CD14-positive monocyte (primary cell): ENCODE data around the gene SPNS1. TPM values are rescaled to one million over a fixed set of nuclear protein-coding genes. Genes with fewer than 3 reads are reported as not detected.
A peak's percentile ranks its signal among the peaks of the same experiment; 100 is the strongest.

Source experiments
- DNase-seq, 3 donors: peaks; one replicate each; pipeline ENCODE4 v3.0.0-alpha.2; 2011 to 2022
- H2AFZ ChIP-seq: 2 replicates; pipeline ENCODE4 v1.6.0; 2012; ENCODE audit warnings: mild to moderate bottlenecking, low read depth, low read length, inconsistent platforms; ENCODE audit not compliant: insufficient read depth, poor library complexity, severe bottlenecking
- H3K27ac ChIP-seq, 2 donors: 1 replicate in 1 of 2; 2 replicates in 1 of 2; pipeline ENCODE4 v1.5.1; 2012 to 2013; ENCODE audit warnings: low read length in 2 of 2, control low read depth in 1 of 2, inconsistent platforms in 1 of 2, low read depth in 1 of 2, mild to moderate bottlenecking in 1 of 2
- H3K27me3 ChIP-seq, 2 donors: one replicate each; pipeline versions ENCODE4 v1.6.0 to v1.6.1; 2011 to 2013; ENCODE audit warnings: low read length in 2 of 2; ENCODE audit not compliant: control insufficient read depth in 2 of 2, insufficient read depth in 2 of 2
- H3K36me3 ChIP-seq, 2 donors: replicated peaks in 1 of 2; 1 replicate in 1 of 2; 2 replicates in 1 of 2; pipeline versions ENCODE4 v1.5.1 to v1.6.1; 2012 to 2013; ENCODE audit warnings: low read length in 2 of 2, control low read depth in 1 of 2, inconsistent platforms in 1 of 2, mild to moderate bottlenecking in 1 of 2; ENCODE audit not compliant: insufficient read depth in 2 of 2, control insufficient read depth in 1 of 2
- H3K4me1 ChIP-seq, 2 donors: 1 replicate in 1 of 2; 2 replicates in 1 of 2; pipeline versions ENCODE4 v1.5.1 to v1.6.1; 2012 to 2013; ENCODE audit warnings: low read length in 2 of 2, control low read depth in 1 of 2, inconsistent platforms in 1 of 2, mild to moderate bottlenecking in 1 of 2, moderate library complexity in 1 of 2; ENCODE audit not compliant: insufficient read depth in 2 of 2, control insufficient read depth in 1 of 2
- H3K4me2 ChIP-seq: replicated peaks from 2 replicates; pipeline ENCODE3; 2012; ENCODE audit warnings: low read length, moderate library complexity, mild to moderate bottlenecking; ENCODE audit not compliant: poor library complexity, severe bottlenecking; ENCODE audit errors: extremely low read depth
- H3K4me3 ChIP-seq, 3 experiments: fragments of 200-600 bp in 1 of 3; sonication (generic) in 1 of 3; replicated peaks in 1 of 3; 1 replicate in 2 of 3; 2 replicates in 1 of 3; pipeline ENCODE4 v1.5.1; 2011 to 2013; ENCODE audit warnings: low read length in 3 of 3, mild to moderate bottlenecking in 3 of 3, control low read depth in 2 of 3, low read depth in 2 of 3, inconsistent platforms in 1 of 3, moderate library complexity in 1 of 3
- H3K79me2 ChIP-seq: 2 replicates; pipeline ENCODE4 v1.6.0; 2012; ENCODE audit warnings: mild to moderate bottlenecking, control low read depth, inconsistent platforms, low read length, moderate library complexity; ENCODE audit not compliant: insufficient read depth
- H3K9ac ChIP-seq: 2 replicates; pipeline ENCODE4 v1.6.0; 2017; ENCODE audit warnings: low read length, mild to moderate bottlenecking; ENCODE audit not compliant: insufficient read depth, poor library complexity, severe bottlenecking
- H3K9me3 ChIP-seq, 2 donors: replicated peaks in 1 of 2; 1 replicate in 1 of 2; 2 replicates in 1 of 2; pipeline versions ENCODE4 v1.5.1 to v1.6.1; 2012 to 2013; ENCODE audit warnings: low read length in 2 of 2, control low read depth in 1 of 2; ENCODE audit not compliant: control insufficient read depth in 1 of 2, insufficient read depth in 1 of 2
- H4K20me1 ChIP-seq: 2 replicates; pipeline ENCODE4 v1.6.0; 2012; ENCODE audit warnings: mild to moderate bottlenecking, low read length, control low read depth, moderate library complexity; ENCODE audit not compliant: insufficient read depth
- H3K27ac Mint-ChIP-seq, 7 donors: one replicate each; pipeline ENCODE4 v1.8.0; 2020; ENCODE audit warnings: mild to moderate bottlenecking in 7 of 7, mixed read lengths in 7 of 7, moderate library complexity in 6 of 7, inconsistent platforms in 2 of 7
- H3K27me3 Mint-ChIP-seq, 3 donors: one replicate each; pipeline ENCODE4 v1.8.0; 2021 to 2022; ENCODE audit warnings: low read depth in 3 of 3, mild to moderate bottlenecking in 3 of 3, mixed read lengths in 3 of 3, moderate library complexity in 3 of 3, inconsistent platforms in 1 of 3
- H3K36me3 Mint-ChIP-seq, 2 donors: one replicate each; pipeline ENCODE4 v1.8.0; 2020; ENCODE audit warnings: mixed read lengths in 2 of 2, inconsistent platforms in 1 of 2, mild to moderate bottlenecking in 1 of 2
- H3K4me1 Mint-ChIP-seq: one replicate; pipeline ENCODE4 v1.8.0; 2020; ENCODE audit warnings: mild to moderate bottlenecking, mixed read lengths
- H3K4me3 Mint-ChIP-seq, 2 donors: one replicate each; pipeline ENCODE4 v1.8.0; 2020; ENCODE audit warnings: mild to moderate bottlenecking in 2 of 2, mixed read lengths in 2 of 2, moderate library complexity in 1 of 2
- H3K9me3 Mint-ChIP-seq, 7 donors: one replicate each; pipeline ENCODE4 v1.8.0; 2020 to 2022; ENCODE audit warnings: mixed read lengths in 7 of 7, mild to moderate bottlenecking in 6 of 7, moderate library complexity in 6 of 7, inconsistent platforms in 2 of 7
- CTCF ChIP-seq: fragments of 200-600 bp; IDR thresholded peaks from one replicate; pipeline ENCODE4 v1.8.0; 2022; ENCODE audit warnings: antibody characterized with exemption, mild to moderate bottlenecking
- WGBS: methylation state at CpG from one replicate; pipeline ENCODE4 v1.1.5; 2013; ENCODE audit warnings: missing lambda C conversion rate; ENCODE audit not compliant: insufficient coverage; 5-methylcytosine and 5-hydroxymethylcytosine counted together
- intact Hi-C, 2 donors: fragments of 100-400 bp; cut with micrococcal nuclease; formaldehyde crosslinking; loops; one replicate each; pipeline versions ENCODE4 v1.15.0 to v1.15.1; 2023
- polyA plus RNA-seq, 3 donors: library from polyadenylated mRNA; depleted of rRNA in 1 of 3; unstranded in 2 of 3; stranded (reverse) in 1 of 3; fragments of 300-500 nt in 2 of 3; fragments of >200 nt in 1 of 3; fragmentation: Illumina TruSeq in 2 of 3; gene quantifications; 1 replicate in 2 of 3; 2 replicates in 1 of 3; pipeline ENCODE4 v1.2.3, GENCODE V29; 2012 to 2021

The SPNS1 gene
- polyA plus RNA-seq, 3 donors: 93.4 to 104 (median 97.2) TPM

DNA sequence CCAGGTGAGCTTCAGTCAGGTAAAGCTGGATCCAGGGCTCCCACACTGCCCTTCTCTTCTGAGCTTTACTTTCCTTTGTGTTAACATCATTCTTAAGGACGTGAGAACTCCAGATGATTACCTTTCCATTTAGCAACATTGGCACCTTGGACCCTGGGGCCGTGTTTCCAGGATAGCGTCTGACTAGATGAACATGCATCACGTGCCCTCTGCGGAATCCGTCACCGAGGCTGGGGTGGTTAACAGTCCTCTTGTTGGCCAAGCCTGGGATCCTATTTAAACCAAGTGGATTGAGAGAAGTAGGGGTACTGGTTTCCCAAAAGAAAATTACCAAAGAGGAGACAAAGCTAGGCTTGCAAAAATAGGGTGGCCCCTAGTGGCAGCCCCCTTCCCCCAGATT is 6.4 kb downstream of the SPNS1 start:
- intact Hi-C loops: no loop called here
- DNase-seq: no peak
- H3K4me1 ChIP-seq: peaks cover 33 to 41% of the 10 kb centered on the region in 2 donors
- H3K27me3 Mint-ChIP-seq: peaks cover 6 to 21% (median 17%) of the 10 kb centered on the region in 3 donors
- no peak overlapping the region for H3K4me2 ChIP-seq
- peaks cover 0 to 4% of the 10 kb centered on the region in 2 donors for H3K27me3 ChIP-seq
- H3K79me2 ChIP-seq: peaks cover 27% of the 10 kb centered on the region
- H3K9me3 ChIP-seq: peaks cover 0 to 11% of the 10 kb centered on the region in 2 donors
- WGBS: 89% methylated on average over 3 of the region's 7 CpGs
- H3K36me3 Mint-ChIP-seq: peaks cover 74 to 93% of the 10 kb centered on the region in 2 donors
- peaks cover 67 to 82% of the 10 kb centered on the region in 2 donors for H3K36me3 ChIP-seq
- no peak overlapping the region for H3K4me3 Mint-ChIP-seq
- no peak overlapping the region for H3K27ac Mint-ChIP-seq
- TF ChIP-seq CTCF: no peak
- H3K9ac ChIP-seq: no peak overlapping the region
- H3K4me1 Mint-ChIP-seq: peaks cover 44% of the 10 kb centered on the region
- H3K9me3 Mint-ChIP-seq: peaks cover 7 to 23% (median 11%) of the 10 kb centered on the region in 7 donors
- no peak overlapping the region for H2AFZ ChIP-seq
- H3K4me3 ChIP-seq: no peak overlapping the region
- peaks cover 47% of the 10 kb centered on the region for H4K20me1 ChIP-seq
- no peak overlapping the region for H3K27ac ChIP-seq

DNA sequence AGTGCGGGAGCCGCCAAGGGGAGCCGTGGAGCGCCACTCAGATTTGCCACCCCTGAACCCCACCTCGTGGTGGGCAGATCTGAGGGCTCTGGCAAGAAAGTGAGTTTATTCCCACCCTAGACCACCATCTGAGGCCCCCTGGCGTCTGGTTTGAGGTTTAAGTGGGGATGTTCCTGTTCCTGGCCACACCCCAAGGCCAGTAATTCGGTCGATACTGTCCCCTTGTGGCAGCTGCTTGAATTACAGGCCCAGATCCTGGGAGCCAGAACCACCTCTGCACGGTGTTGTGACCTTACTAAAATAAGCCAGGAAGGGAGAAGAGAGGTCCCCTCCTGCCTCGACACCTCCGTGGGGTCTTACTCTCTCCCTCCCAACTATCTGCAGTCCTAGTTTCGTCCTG is 6.9 kb downstream of the SPNS1 start:
- no peak overlapping the region for H3K4me2 ChIP-seq
- peak; percentile 25 to 41 (median 25) for DNase-seq
- peaks cover 0 to 14% of the 10 kb centered on the region in 2 donors for H3K9me3 ChIP-seq
- intact Hi-C loops: no loop called here
- H3K36me3 Mint-ChIP-seq: peaks cover 76 to 93% of the 10 kb centered on the region in 2 donors
- WGBS: 100% methylated on average over 5 of the region's 12 CpGs
- H3K27me3 Mint-ChIP-seq: peaks cover 6 to 21% (median 17%) of the 10 kb centered on the region in 3 donors
- no peak overlapping the region for H3K27ac ChIP-seq
- H3K4me3 ChIP-seq: no peak overlapping the region
- H3K4me1 ChIP-seq: peaks cover 27 to 35% of the 10 kb centered on the region in 2 donors
- no peak overlapping the region for H2AFZ ChIP-seq
- peaks cover 38% of the 10 kb centered on the region for H3K4me1 Mint-ChIP-seq
- TF ChIP-seq CTCF: peak; percentile 77
- peaks cover 71 to 84% of the 10 kb centered on the region in 2 donors for H3K36me3 ChIP-seq
- H3K27ac Mint-ChIP-seq: no peak overlapping the region
- H3K9me3 Mint-ChIP-seq: peaks cover 10 to 27% (median 15%) of the 10 kb centered on the region in 7 donors
- peaks cover 21% of the 10 kb centered on the region for H3K79me2 ChIP-seq
- H4K20me1 ChIP-seq: peaks cover 47% of the 10 kb centered on the region
- peaks cover 0 to 4% of the 10 kb centered on the region in 2 donors for H3K27me3 ChIP-seq
- H3K4me3 Mint-ChIP-seq: no peak overlapping the region
- no peak overlapping the region for H3K9ac ChIP-seq
